H1 (cell line): ENCODE results near the gene NBPF4. TPM values are rescaled to one million over a fixed set of nuclear protein-coding genes. Genes with fewer than 3 reads are reported as not detected.
"Not testable (repeated sequence)": the region's sequence is repeated elsewhere in the genome, so short reads cannot be mapped to it uniquely, and the experiment has no call there.

Experiments
- CTCF ChIA-PET: fragments of 300-600 bp; sonication (Branson Sonifier 250); formaldehyde crosslinking; loops from one replicate; lab custom pipeline; 2021; ENCODE audit not compliant: partially characterized antibody; lab: Charles Lee
- POLR2A ChIA-PET: fragments of 300-600 bp; sonication (Branson Sonifier 250); formaldehyde crosslinking; loops from one replicate; lab custom pipeline; 2021; ENCODE audit warnings: inconsistent platforms; ENCODE audit not compliant: partially characterized antibody; lab: Charles Lee
- DNase-seq, 2 experiments: peaks; one replicate each; pipeline versions ENCODE4 v3.0.0 to v3.0.0-alpha.2; 2010 to 2022; ENCODE audit warnings: low spot score in 2 of 2, low read depth in 1 of 2, mixed read lengths in 1 of 2
- FAIRE-seq: peaks from 2 replicates; lab custom pipeline; 2011; peaks lifted over from hg19 to GRCh38; lab: Jason Lieb, UNC
- H2AFZ ChIP-seq: 2 replicates; pipeline ENCODE4 v1.8.1; 2012; ENCODE audit warnings: low read length, inconsistent platforms
- H2AK5ac ChIP-seq: 2 replicates; pipeline ENCODE4 v1.6.1; 2013; ENCODE audit warnings: low read depth, low read length
- H2BK120ac ChIP-seq: replicated peaks from 2 replicates; pipeline ENCODE3; 2013; ENCODE audit warnings: low read depth, low read length, inconsistent platforms
- H2BK12ac ChIP-seq: 2 replicates; pipeline ENCODE4 v1.6.1; 2013; ENCODE audit warnings: low read depth, low read length
- H2BK15ac ChIP-seq: 2 replicates; pipeline ENCODE4 v1.6.1; 2013; ENCODE audit warnings: low read length
- H2BK20ac ChIP-seq: 2 replicates; pipeline ENCODE4 v1.6.1; 2013; ENCODE audit warnings: low read length
- H2BK5ac ChIP-seq: 2 replicates; pipeline ENCODE4 v1.6.1; 2013; ENCODE audit warnings: low read depth, low read length
- H3K14ac ChIP-seq: 2 replicates; pipeline ENCODE4 v1.6.1; 2013; ENCODE audit warnings: inconsistent platforms; ENCODE audit not compliant: insufficient read length
- H3K18ac ChIP-seq: 2 replicates; pipeline ENCODE4 v1.6.1; 2013; ENCODE audit warnings: low read length; ENCODE audit errors: extremely low read depth
- H3K23ac ChIP-seq: 2 replicates; pipeline ENCODE4 v1.6.1; 2013; ENCODE audit warnings: inconsistent platforms; ENCODE audit not compliant: insufficient read length
- H3K23me2 ChIP-seq: 2 replicates; pipeline ENCODE4 v1.6.1; 2013; ENCODE audit warnings: low read depth, low read length
- H3K27ac ChIP-seq: 2 replicates; pipeline ENCODE4 v1.6.1; 2011; ENCODE audit warnings: low read depth, low read length, inconsistent platforms
- H3K27me3 ChIP-seq, 4 experiments: replicated peaks in 1 of 4; 1 replicate in 1 of 4; 2 replicates in 3 of 4; pipeline versions ENCODE4 v1.6.1 to v1.8.1; 2011 to 2013; ENCODE audit warnings: low read length in 3 of 4, mild to moderate bottlenecking in 3 of 4, inconsistent platforms in 2 of 4, mixed read lengths in 2 of 4, moderate library complexity in 1 of 4; ENCODE audit not compliant: control insufficient read depth in 3 of 4, insufficient read depth in 3 of 4; ENCODE audit errors: extremely low read depth in 1 of 4
- H3K36me3 ChIP-seq, 4 experiments: 2 replicates each; pipeline versions ENCODE4 v1.6.1 to v1.8.1; 2011 to 2013; ENCODE audit warnings: mild to moderate bottlenecking in 4 of 4, low read length in 3 of 4, moderate library complexity in 2 of 4, control low read depth in 1 of 4, inconsistent platforms in 1 of 4; ENCODE audit not compliant: insufficient read depth in 4 of 4, control insufficient read depth in 2 of 4
- H3K4ac ChIP-seq: replicated peaks from 2 replicates; pipeline ENCODE3; 2013; ENCODE audit warnings: low read length, low read depth, mixed read lengths, inconsistent platforms; ENCODE audit not compliant: insufficient read length
- H3K4me1 ChIP-seq, 4 experiments: replicated peaks in 1 of 4; 1 replicate in 1 of 4; 2 replicates in 3 of 4; pipeline versions ENCODE4 v1.6.1 to v1.8.1; 2011 to 2013; ENCODE audit warnings: low read length in 3 of 4, inconsistent platforms in 2 of 4, mixed read lengths in 1 of 4; ENCODE audit not compliant: insufficient read depth in 4 of 4, control insufficient read depth in 3 of 4
- H3K4me2 ChIP-seq, 2 experiments: 2 replicates each; pipeline versions ENCODE4 v1.6.1 to v1.8.1; 2011 to 2013; ENCODE audit warnings: low read depth in 2 of 2, low read length in 2 of 2, control low read depth in 1 of 2, inconsistent platforms in 1 of 2, mild to moderate bottlenecking in 1 of 2; ENCODE audit not compliant: insufficient read depth in 1 of 2
- H3K4me3 ChIP-seq, 4 experiments: fragments of 200-600, 300-600 bp in 1 of 4; sonication (generic), shearing (Covaris generic), sonication (Bioruptor Twin) in 1 of 4; 2 replicates each; pipeline versions ENCODE4 v1.5.1 to v1.8.1; 2011 to 2016; ENCODE audit warnings: low read length in 4 of 4, low read depth in 3 of 4, control low read depth in 2 of 4, inconsistent platforms in 2 of 4, mild to moderate bottlenecking in 2 of 4, mixed read lengths in 1 of 4, moderate library complexity in 1 of 4; ENCODE audit not compliant: insufficient read depth in 2 of 4; ENCODE audit errors: extremely low read depth in 1 of 4
- H3K56ac ChIP-seq: replicated peaks from 2 replicates; pipeline ENCODE3; 2013; ENCODE audit warnings: low read depth, mild to moderate bottlenecking, mixed read lengths, low read length, inconsistent platforms; ENCODE audit not compliant: insufficient read length
- H3K79me1 ChIP-seq: 2 replicates; pipeline ENCODE4 v1.6.1; 2013; ENCODE audit warnings: low read depth, low read length, control low read depth
- H3K79me2 ChIP-seq, 2 experiments: 2 replicates each; pipeline versions ENCODE4 v1.6.1 to v1.8.1; 2012 to 2013; ENCODE audit warnings: low read length in 2 of 2, mild to moderate bottlenecking in 2 of 2, inconsistent platforms in 1 of 2; ENCODE audit not compliant: insufficient read depth in 2 of 2, control insufficient read depth in 1 of 2
- H3K9ac ChIP-seq, 4 experiments: replicated peaks in 1 of 4; 1 replicate in 1 of 4; 2 replicates in 3 of 4; pipeline versions ENCODE4 v1.6.1 to v1.8.1; 2011 to 2013; ENCODE audit warnings: low read depth in 3 of 4, low read length in 3 of 4, control low read depth in 2 of 4, mild to moderate bottlenecking in 2 of 4, moderate library complexity in 2 of 4, inconsistent platforms in 1 of 4; ENCODE audit errors: extremely low read depth in 1 of 4
- H3K9me3 ChIP-seq, 2 experiments: 2 replicates each; pipeline versions ENCODE4 v1.6.1 to v1.8.1; 2012 to 2013; ENCODE audit warnings: mild to moderate bottlenecking in 2 of 2, moderate library complexity in 2 of 2, control low read depth in 1 of 2, inconsistent platforms in 1 of 2, low read depth in 1 of 2, low read length in 1 of 2, mixed read lengths in 1 of 2; ENCODE audit not compliant: insufficient read depth in 2 of 2
- H4K20me1 ChIP-seq, 2 experiments: replicated peaks in 1 of 2; 2 replicates each; pipeline versions ENCODE3 to v1.8.1; 2011 to 2013; ENCODE audit warnings: inconsistent platforms in 2 of 2, low read length in 2 of 2, mild to moderate bottlenecking in 1 of 2; ENCODE audit not compliant: insufficient read depth in 2 of 2, control insufficient read depth in 1 of 2
- H4K5ac ChIP-seq: 2 replicates; pipeline ENCODE4 v1.6.1; 2013; ENCODE audit warnings: low read length, low read depth, mixed read lengths, inconsistent platforms; ENCODE audit not compliant: insufficient read length
- H4K8ac ChIP-seq: 2 replicates; pipeline ENCODE4 v1.8.0; 2013; ENCODE audit warnings: mild to moderate bottlenecking, moderate library complexity, low read length, inconsistent platforms; ENCODE audit not compliant: insufficient read depth; ENCODE audit errors: extremely low read depth
- H4K91ac ChIP-seq: replicated peaks from 2 replicates; pipeline ENCODE3; 2013; ENCODE audit warnings: low read length, mixed read lengths, inconsistent platforms; ENCODE audit not compliant: insufficient read length
- WGBS, 2 experiments: shearing (Covaris generic) in 1 of 2; methylation state at CpG; one replicate each; pipeline versions ENCODE4 v1.1.6 to v1.1.7; 2013 to 2015; ENCODE audit warnings: low lambda C conversion rate in 2 of 2, mixed read lengths in 2 of 2, inconsistent platforms in 1 of 2, low coverage in 1 of 2, missing lambda C conversion rate in 1 of 2; ENCODE audit not compliant: insufficient replicate concordance in 2 of 2, insufficient coverage in 1 of 2, insufficient read length in 1 of 2; ENCODE audit errors: extremely low coverage in 1 of 2, missing lambda C conversion rate in 1 of 2; 5-methylcytosine and 5-hydroxymethylcytosine counted together
- polyA plus RNA-seq, 7 experiments: library from polyadenylated mRNA; depleted of rRNA in 3 of 7; stranded (reverse) in 5 of 7; unstranded in 2 of 7; fragments of >200 nt in 5 of 7; fragments of 200-250 nt in 2 of 7; gene quantifications; 1 replicate in 5 of 7; 2 replicates in 1 of 7; 4 replicates in 1 of 7; pipeline versions ENCODE4 v1.2.1 to v1.2.3, GENCODE V29; 2011 to 2013; ENCODE audit warnings: missing spikeins in 2 of 7, mixed read lengths in 2 of 7
- total RNA-seq: library from RNA; stranded (reverse); fragmentation: NEBNext Ultra II Directional; extraction: Animal tissue kit (Norgen Biotek cat#: 25700); gene quantifications from 2 replicates; pipeline ENCODE4 v1.2.1, GENCODE V29; 2021

NBPF4 gene
- total and polyA plus RNA-seq, 2 of the 8 experiments (the other 6 are each of a cell fraction or from before 2014, with no cell fraction given) = not detected

- H3K23me2 ChIP-seq, H3K36me3 ChIP-seq, H4K5ac ChIP-seq, H3K9me3 ChIP-seq, H4K8ac ChIP-seq, H3K18ac ChIP-seq, FAIRE-seq, H3K14ac ChIP-seq, H2AK5ac ChIP-seq, H2BK12ac ChIP-seq, POLR2A ChIA-PET, H3K4ac ChIP-seq, H3K4me3 ChIP-seq, H2BK20ac ChIP-seq, H3K27me3 ChIP-seq, H3K4me1 ChIP-seq, DNase-seq, H2BK15ac ChIP-seq, H3K56ac ChIP-seq, H4K91ac ChIP-seq, H3K79me2 ChIP-seq, H3K79me1 ChIP-seq, H3K23ac ChIP-seq, H3K27ac ChIP-seq, H3K9ac ChIP-seq, H4K20me1 ChIP-seq, H2BK5ac ChIP-seq, H3K4me2 ChIP-seq, H2BK120ac ChIP-seq, H2AFZ ChIP-seq: not testable (repeated sequence)
- CTCF ChIA-PET = interaction anchor here (1.2 kb wide), 1 partner anchor 80 kb away, joined by 3 read pairs; no protein-coding TSS in a partner anchor
- WGBS, 2 experiments = 86% methylated on average over 2 of the region's 3 CpGs; no CpG with 5 or more reads in 1 of the 2 experiments
These were observed 40.3 kb downstream of the NBPF4 start for GRCh38 chr1:108203582-108203981.
